ENCODE data around the gene ARHGEF4.

DNA sequence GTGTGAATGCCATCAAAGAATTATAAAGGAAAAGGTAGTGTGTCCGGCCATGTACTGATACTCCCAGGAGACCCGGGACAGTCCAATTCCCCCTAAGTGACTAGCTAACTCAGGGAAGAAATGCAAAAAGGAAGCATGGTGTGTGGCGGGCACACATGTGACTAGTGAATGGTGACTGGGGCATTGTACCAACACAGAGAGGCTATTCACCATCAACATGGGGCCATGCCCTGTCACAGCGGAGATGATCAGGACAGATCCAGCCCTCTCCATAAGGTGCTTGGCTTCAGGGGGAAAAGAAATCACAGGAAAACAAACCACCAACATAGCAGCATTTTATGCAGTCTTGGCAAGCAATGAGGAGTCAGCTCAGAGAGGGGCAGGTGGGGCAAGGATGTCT, 222.2 kb downstream of the ARHGEF4 start:
- TF ChIP-seq, protein P1, sequence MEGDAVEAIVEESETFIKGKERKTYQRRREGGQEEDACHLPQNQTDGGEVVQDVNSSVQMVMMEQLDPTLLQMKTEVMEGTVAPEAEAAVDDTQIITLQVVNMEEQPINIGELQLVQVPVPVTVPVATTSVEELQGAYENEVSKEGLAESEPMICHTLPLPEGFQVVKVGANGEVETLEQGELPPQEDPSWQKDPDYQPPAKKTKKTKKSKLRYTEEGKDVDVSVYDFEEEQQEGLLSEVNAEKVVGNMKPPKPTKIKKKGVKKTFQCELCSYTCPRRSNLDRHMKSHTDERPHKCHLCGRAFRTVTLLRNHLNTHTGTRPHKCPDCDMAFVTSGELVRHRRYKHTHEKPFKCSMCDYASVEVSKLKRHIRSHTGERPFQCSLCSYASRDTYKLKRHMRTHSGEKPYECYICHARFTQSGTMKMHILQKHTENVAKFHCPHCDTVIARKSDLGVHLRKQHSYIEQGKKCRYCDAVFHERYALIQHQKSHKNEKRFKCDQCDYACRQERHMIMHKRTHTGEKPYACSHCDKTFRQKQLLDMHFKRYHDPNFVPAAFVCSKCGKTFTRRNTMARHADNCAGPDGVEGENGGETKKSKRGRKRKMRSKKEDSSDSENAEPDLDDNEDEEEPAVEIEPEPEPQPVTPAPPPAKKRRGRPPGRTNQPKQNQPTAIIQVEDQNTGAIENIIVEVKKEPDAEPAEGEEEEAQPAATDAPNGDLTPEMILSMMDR (optimal IDR thresholded peaks at IDR 0.05 in 1 of 3, IDR thresholded peaks at IDR 0.05 in 1 of 3, conservative IDR thresholded peaks at IDR 0.05 in 1 of 3; ENCODE audit: extremely low read depth in 1 of 3, insufficient read depth in 2 of 3, low read length in 3 of 3), result no peak
- TF ChIP-seq EZH2 (IDR thresholded peaks at IDR 0.05; ENCODE audit: low read length), result no peak

All from keratinocyte (primary cell).